Stomach (tissue), 4 donors: ENCODE data around the gene PPARA.

Experiments used
- CTCF ChIP-seq, 7 experiments: fragments of 450-650 bp in 4 of 7; fragments of 200-600 bp in 3 of 7; sonication (generic) in 3 of 7; IDR thresholded peaks; one replicate each; pipeline ENCODE4 v1.5.1; 2016 to 2019; ENCODE audit warnings: antibody characterized with exemption in 7 of 7, control low read depth in 2 of 7, mild to moderate bottlenecking in 1 of 7
- EP300 ChIP-seq: sonication (generic); formaldehyde crosslinking; IDR thresholded peaks from one replicate; pipeline ENCODE4 v1.6.1; 2017; ENCODE audit warnings: antibody characterized with exemption

DNA sequence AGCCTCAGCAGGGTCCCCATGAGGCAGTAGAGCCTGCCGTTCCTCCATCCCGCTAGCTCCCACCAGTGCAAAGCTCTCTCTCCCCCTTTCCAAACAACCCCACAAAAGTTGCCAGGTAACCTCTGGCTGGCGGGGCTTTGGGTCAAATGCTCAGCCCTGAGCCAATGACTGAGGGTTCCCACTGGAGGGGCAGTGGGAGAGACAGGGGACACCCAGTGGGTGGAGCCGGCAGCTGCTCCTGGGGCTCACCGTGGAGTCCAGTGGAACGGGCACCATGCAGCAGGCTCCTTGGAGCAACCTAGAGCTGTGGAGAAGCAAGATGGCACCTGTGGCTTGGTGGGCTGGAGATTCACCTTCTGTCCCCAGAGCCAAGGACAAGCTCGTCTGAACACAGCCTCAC, 25.0 kb upstream of the PPARA start:
- no peak for TF ChIP-seq EP300
- TF ChIP-seq CTCF (IDR thresholded peaks at IDR 0.05) = no peak
